Endothelial cell of umbilical vein (primary cell): ENCODE data around the gene PLA2G5. TPM values are rescaled to one million over a fixed set of nuclear protein-coding genes. Genes with fewer than 3 reads are reported as not detected.

Experiments
- BruUV-seq: library from RNA; stranded (reverse); fragments of 400-500 nt; replicated peaks from 2 replicates; lab custom pipeline; 2021; lab: Mats Ljungman, UMichigan
- CTCF ChIA-PET: fragments of 300-600, 350-600 bp; sonication (Branson Sonifier 250); formaldehyde crosslinking; loops from one replicate; lab custom pipeline; 2021; ENCODE audit warnings: antibody characterized with exemption, inconsistent platforms; lab: Charles Lee
- POLR2A ChIA-PET: fragments of 300-600, 350-600 bp; sonication (Branson Sonifier 250); formaldehyde crosslinking; loops from one replicate; lab custom pipeline; 2021; ENCODE audit warnings: antibody characterized with exemption, inconsistent platforms; lab: Charles Lee
- DNase-seq: peaks from one replicate; pipeline ENCODE4 v3.0.0-alpha.2; 2011; ENCODE audit warnings: low read depth, low spot score
- FAIRE-seq: peaks from 2 replicates; lab custom pipeline; 2011; peaks lifted over from hg19 to GRCh38; lab: Jason Lieb, UNC
- H2AFZ ChIP-seq: 2 replicates; pipeline ENCODE4 v1.6.0; 2012; ENCODE audit warnings: low read depth, low read length, control low read depth, inconsistent platforms
- H3K27ac ChIP-seq: 2 replicates; pipeline ENCODE4 v1.5.1; 2011; ENCODE audit warnings: low read depth, mild to moderate bottlenecking, control low read depth, low read length, moderate library complexity; ENCODE audit not compliant: insufficient read depth
- H3K27me3 ChIP-seq, 2 experiments: 2 replicates each; pipeline versions ENCODE4 v1.6.0 to v1.6.1; 2011; ENCODE audit warnings: low read length in 2 of 2, mixed read lengths in 1 of 2; ENCODE audit not compliant: control insufficient read depth in 2 of 2, insufficient read depth in 2 of 2
- H3K36me3 ChIP-seq, 2 experiments: 2 replicates in 1 of 2; 3 replicates in 1 of 2; pipeline ENCODE4 v1.5.1; 2011; ENCODE audit warnings: low read length in 2 of 2, mild to moderate bottlenecking in 1 of 2, moderate library complexity in 1 of 2; ENCODE audit not compliant: control insufficient read depth in 2 of 2, insufficient read depth in 2 of 2; ENCODE audit errors: extremely low read depth in 1 of 2
- H3K4me1 ChIP-seq: 3 replicates; pipeline ENCODE4 v1.5.1; 2011; ENCODE audit warnings: mild to moderate bottlenecking, low read length; ENCODE audit not compliant: control insufficient read depth, insufficient read depth; ENCODE audit errors: extremely low read depth
- H3K4me2 ChIP-seq: 2 replicates; pipeline ENCODE4 v1.6.1; 2011; ENCODE audit warnings: low read length, control low read depth, mixed read lengths; ENCODE audit not compliant: insufficient read depth
- H3K4me3 ChIP-seq, 3 experiments: fragments of 200-600 bp in 1 of 3; sonication (generic), shearing (Covaris generic) in 1 of 3; replicated peaks in 1 of 3; 2 replicates each; pipeline ENCODE4 v1.5.1; 2011 to 2016; ENCODE audit warnings: control low read depth in 3 of 3, low read length in 3 of 3, mild to moderate bottlenecking in 2 of 3, inconsistent platforms in 1 of 3, low read depth in 1 of 3, moderate library complexity in 1 of 3; ENCODE audit not compliant: insufficient read depth in 1 of 3
- H3K79me2 ChIP-seq: 2 replicates; pipeline ENCODE4 v1.6.0; 2012; ENCODE audit warnings: low read length, inconsistent platforms; ENCODE audit not compliant: control insufficient read depth, insufficient read depth
- H3K9ac ChIP-seq: replicated peaks from 2 replicates; pipeline ENCODE3; 2011; ENCODE audit warnings: low read length, control low read depth; ENCODE audit not compliant: insufficient read depth; ENCODE audit errors: extremely low read depth
- H3K9me1 ChIP-seq: replicated peaks from 3 replicates; pipeline ENCODE4 v1.6.0; 2011; ENCODE audit warnings: mild to moderate bottlenecking, low read length; ENCODE audit not compliant: control insufficient read depth, insufficient read depth; ENCODE audit errors: extremely low read depth
- H3K9me3 ChIP-seq: replicated peaks from 2 replicates; pipeline ENCODE4 v1.5.1; 2012; ENCODE audit warnings: low read length, inconsistent platforms; ENCODE audit not compliant: control insufficient read depth, insufficient read depth
- H4K20me1 ChIP-seq: replicated peaks from 2 replicates; pipeline ENCODE3; 2011; ENCODE audit warnings: mild to moderate bottlenecking, low read length; ENCODE audit not compliant: control insufficient read depth, insufficient read depth; ENCODE audit errors: extremely low read depth
- EZH2 ChIP-seq: IDR thresholded peaks from 2 replicates; pipeline ENCODE4 v1.6.1; 2012; ENCODE audit warnings: borderline replicate concordance, low read depth, mild to moderate bottlenecking, moderate library complexity, low read length, inconsistent platforms; ENCODE audit not compliant: severe bottlenecking
- FOS ChIP-seq: IDR thresholded peaks from 2 replicates; pipeline ENCODE4 v1.6.1; 2011; ENCODE audit warnings: mild to moderate bottlenecking, low read length, moderate library complexity, borderline replicate concordance; ENCODE audit not compliant: insufficient read depth
- JUN ChIP-seq: IDR thresholded peaks from 2 replicates; pipeline ENCODE4 v1.6.1; 2011; ENCODE audit warnings: borderline replicate concordance, low read depth; ENCODE audit not compliant: insufficient read length, insufficient read depth
- MAX ChIP-seq: IDR thresholded peaks from 2 replicates; pipeline ENCODE4 v1.6.1; 2011; ENCODE audit not compliant: insufficient read depth, insufficient read length
- MYC ChIP-seq: IDR thresholded peaks from one replicate; pipeline ENCODE4 v1.6.1; 2011; ENCODE audit warnings: mild to moderate bottlenecking, low read depth, low read length
- POLR2A ChIP-seq: IDR thresholded peaks from 2 replicates; pipeline ENCODE4 v1.6.1; 2012; ENCODE audit warnings: low read depth, mild to moderate bottlenecking, control low read depth, low read length
- POLR2AphosphoS5 ChIP-seq: IDR thresholded peaks from 2 replicates; pipeline ENCODE4 v1.6.1; 2012; ENCODE audit warnings: low read depth, mild to moderate bottlenecking, control low read depth, low read length, moderate library complexity; ENCODE audit not compliant: insufficient read depth
- dilution Hi-C: fragments of 300-500 bp; cut with MboI; formaldehyde crosslinking; loops from one replicate; pipeline ENCODE4 v1.15.0; 2019; ENCODE audit warnings: low sequenced_read_pairs; ENCODE audit not compliant: extremely low pct_ligation_motif_present
- intact Hi-C: fragments of 100-400 bp; cut with micrococcal nuclease; formaldehyde crosslinking; loops from one replicate; pipeline ENCODE4 v1.10.0; 2022
- polyA plus RNA-seq, 4 experiments: library from polyadenylated mRNA; depleted of rRNA in 3 of 4; stranded (reverse) in 3 of 4; unstranded in 1 of 4; fragments of >200 nt; gene quantifications; 2 replicates each; pipeline versions ENCODE4 v1.2.1 to v1.2.3, GENCODE V29; 2011 to 2012; ENCODE audit warnings: missing spikeins in 1 of 4
- total RNA-seq: library from RNA; stranded (reverse); gene quantifications from 2 replicates; pipeline ENCODE4 v1.2.3, GENCODE V29; 2021

The PLA2G5 gene
- total and polyA plus RNA-seq, 2 donors (not counting 3 experiments of a cell fraction or from before 2014, with no cell fraction given): 0.06 TPM; not detected in 1

- TF ChIP-seq MYC: no peak
- CTCF ChIA-PET: no interaction called here
- intact Hi-C loops: no loop called here
Observed at GRCh38 chr1:20138346-20138745, 68.4 kb downstream of the PLA2G5 start.

GRCh38 chr1:20138961-20139550, 69.1 kb downstream of the PLA2G5 start, which contains the start of gene PLA2G2F:
PLA2G2F (plus strand) TSS chr1:20139323; CDS start chr1:20139428, 105 bp downstream.
- H3K36me3 ChIP-seq: no peaks in the 10 kb centered on the region
- no peaks in the 10 kb centered on the region for H3K9me1 ChIP-seq
- H3K79me2 ChIP-seq: no peaks in the 10 kb centered on the region
- BruUV-seq: no TSS peak
- intact Hi-C loops: no loop called here
- dilution Hi-C loops: no loop called here
- no peaks in the 10 kb centered on the region for H3K27me3 ChIP-seq
- ChIA-PET POLR2A (no interaction called here), CTCF (no interaction called here)
- no peak within 1 kb of the TSS for H3K27ac ChIP-seq
- H2AFZ ChIP-seq: no peak within 1 kb of the TSS
- FAIRE-seq (no peak), DNase-seq (no peak)
- no peaks in the 10 kb centered on the region for H3K9me3 ChIP-seq
- no peaks in the 10 kb centered on the region for H4K20me1 ChIP-seq
- H3K4me2 ChIP-seq: no peak within 1 kb of the TSS
- no peaks in the 10 kb centered on the region for H3K4me1 ChIP-seq
- TF ChIP-seq MAX: no peak
- TF ChIP-seq FOS: no peak
- no peak for TF ChIP-seq JUN
- no peak for TF ChIP-seq POLR2A
- TF ChIP-seq MYC: no peak
- no peak for TF ChIP-seq EZH2
- TF ChIP-seq POLR2AphosphoS5: no peak
- H3K4me3 ChIP-seq: no peak within 1 kb of the TSS
- H3K9ac ChIP-seq: no peak within 1 kb of the TSS

More at GRCh38 chr1:20138346-20138745, 68.4 kb downstream of the PLA2G5 start:
- no peak overlapping the region for H3K4me2 ChIP-seq
- no peaks in the 10 kb centered on the region for H4K20me1 ChIP-seq
- H2AFZ ChIP-seq: no peak overlapping the region
- no peaks in the 10 kb centered on the region for H3K9me3 ChIP-seq
- no peaks in the 10 kb centered on the region for H3K36me3 ChIP-seq
- DNase-seq: no peak
- dilution Hi-C loops: no loop called here
- no peaks in the 10 kb centered on the region for H3K9me1 ChIP-seq
- H3K27ac ChIP-seq: no peak overlapping the region
- no peaks in the 10 kb centered on the region for H3K27me3 ChIP-seq
- BruUV-seq: no TSS peak
- no peaks in the 10 kb centered on the region for H3K4me1 ChIP-seq
- no peak overlapping the region for H3K4me3 ChIP-seq
- POLR2A ChIA-PET: no interaction called here
- H3K79me2 ChIP-seq: no peaks in the 10 kb centered on the region
- H3K9ac ChIP-seq: no peak overlapping the region
- FAIRE-seq: no peak
